ENCODE results near the gene PCDHAC2.
A peak's percentile ranks its signal among the peaks of the same experiment; 100 is the strongest.

Gene PCDHAC2

DNA sequence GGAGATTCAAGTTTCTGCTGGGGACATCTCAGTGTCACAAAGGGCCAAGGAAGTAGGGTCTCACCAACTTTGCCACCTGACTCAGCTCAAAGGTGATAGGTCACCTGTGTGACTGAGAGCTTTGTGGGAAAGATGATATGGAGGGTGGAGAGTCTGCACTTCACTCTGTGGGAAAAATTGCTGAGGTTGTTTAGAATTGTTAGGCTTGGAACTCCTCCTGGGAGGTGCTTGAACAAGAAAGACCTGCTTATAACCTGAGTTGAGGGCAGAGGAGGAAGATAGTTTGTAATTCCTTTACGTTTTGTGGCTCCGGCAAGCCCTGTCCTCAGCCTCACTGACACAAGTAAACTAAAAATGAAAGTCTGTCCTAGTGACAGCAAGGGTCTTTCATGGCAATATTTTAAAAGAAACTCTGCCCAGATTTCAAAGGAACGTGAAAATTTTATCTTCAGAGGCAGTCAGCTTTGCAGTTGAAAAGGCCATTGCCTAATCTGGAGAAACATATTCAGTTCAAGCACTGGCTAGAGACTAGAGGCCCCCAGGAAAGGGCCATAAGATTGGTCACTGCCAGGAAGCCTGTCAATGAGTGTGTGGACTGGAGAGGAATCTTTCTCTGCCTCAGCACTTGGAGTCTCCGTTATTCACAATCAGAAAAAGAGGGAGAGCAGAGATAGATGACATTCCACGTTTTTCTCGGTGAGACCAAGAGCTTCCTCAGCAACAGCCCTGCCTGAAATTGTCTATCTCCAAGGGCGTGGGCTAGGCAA lies 23.2 kb downstream of the PCDHAC2 start:
- DNase-seq = no peak
- Histone ChIP-seq H3K36me3 (peaks cover 3% of the 10 kb centered on the region), H3K27me3 (ENCODE audit: insufficient read depth, low read depth, severe bottlenecking) (no peaks in the 10 kb centered on the region), H3K27ac (no peak overlapping the region), H3K9me3 (ENCODE audit: severe bottlenecking) (no peaks in the 10 kb centered on the region), H3K4me3 (ENCODE audit: low read depth, low read length) (no peak overlapping the region)
- TF ChIP-seq CTCF (IDR thresholded peaks at IDR 0.05; ENCODE audit: low read depth, low read length) = no peak

GRCh38 chr5:140992828-140993227 lies 26.6 kb downstream of the PCDHAC2 start:
- Histone ChIP-seq H3K4me3 (ENCODE audit: low read depth, low read length) (no peak overlapping the region), H3K27ac (no peak overlapping the region), H3K36me3 (peaks cover 3% of the 10 kb centered on the region), H3K27me3 (ENCODE audit: insufficient read depth, low read depth, severe bottlenecking) (no peaks in the 10 kb centered on the region), H3K9me3 (ENCODE audit: severe bottlenecking) (no peaks in the 10 kb centered on the region)
- no peak for DNase-seq
- no peak for TF ChIP-seq CTCF (IDR thresholded peaks at IDR 0.05; ENCODE audit: low read depth, low read length)

GRCh38 chr5:140996060-140996459 lies 29.8 kb downstream of the PCDHAC2 start:
- H3K27ac ChIP-seq = no peak overlapping the region
- DNase-seq = no peak
- H3K4me3 ChIP-seq (ENCODE audit: low read depth, low read length) = no peak overlapping the region
- TF ChIP-seq CTCF (IDR thresholded peaks at IDR 0.05; ENCODE audit: low read depth, low read length) = no peak
- H3K36me3 ChIP-seq = peaks cover 3% of the 10 kb centered on the region; the same call in 1 of the 2 replicates
- no peaks in the 10 kb centered on the region for H3K27me3 ChIP-seq (ENCODE audit: insufficient read depth, low read depth, severe bottlenecking)
- H3K9me3 ChIP-seq (ENCODE audit: severe bottlenecking) = no peaks in the 10 kb centered on the region

GRCh38 chr5:140998921-140999410 lies 32.7 kb downstream of the PCDHAC2 start:
- Histone ChIP-seq H3K9me3 (ENCODE audit: severe bottlenecking) (no peaks in the 10 kb centered on the region), H3K27me3 (ENCODE audit: insufficient read depth, low read depth, severe bottlenecking) (no peaks in the 10 kb centered on the region), H3K36me3 (no peaks in the 10 kb centered on the region), H3K4me3 (ENCODE audit: low read depth, low read length) (no peak overlapping the region), H3K27ac (no peak overlapping the region)
- no peak for DNase-seq
- no peak for TF ChIP-seq CTCF (IDR thresholded peaks at IDR 0.05; ENCODE audit: low read depth, low read length)

- TF ChIP-seq CTCF (IDR thresholded peaks at IDR 0.05; ENCODE audit: low read depth, low read length) = no peak
- H3K4me3 ChIP-seq (ENCODE audit: low read depth, low read length) = peak overlapping the region; percentile 72
- peak overlapping the region; percentile 97 for H3K27ac ChIP-seq
- no peaks in the 10 kb centered on the region for H3K9me3 ChIP-seq (ENCODE audit: severe bottlenecking)
- DNase-seq = peak; percentile 89
- H3K36me3 ChIP-seq = no peaks in the 10 kb centered on the region
- no peaks in the 10 kb centered on the region for H3K27me3 ChIP-seq (ENCODE audit: insufficient read depth, low read depth, severe bottlenecking)
Measured at GRCh38 chr5:141001446-141001843, 35.2 kb downstream of the PCDHAC2 start.
